ENCODE data around the gene CTU2. TPM values are rescaled to one million over a fixed set of nuclear protein-coding genes. Genes with fewer than 3 reads are reported as not detected.

The CTU2 gene
- total and polyA plus RNA-seq, 8 donors, result 9.7 to 19.8 (median 14.0) TPM

DNA sequence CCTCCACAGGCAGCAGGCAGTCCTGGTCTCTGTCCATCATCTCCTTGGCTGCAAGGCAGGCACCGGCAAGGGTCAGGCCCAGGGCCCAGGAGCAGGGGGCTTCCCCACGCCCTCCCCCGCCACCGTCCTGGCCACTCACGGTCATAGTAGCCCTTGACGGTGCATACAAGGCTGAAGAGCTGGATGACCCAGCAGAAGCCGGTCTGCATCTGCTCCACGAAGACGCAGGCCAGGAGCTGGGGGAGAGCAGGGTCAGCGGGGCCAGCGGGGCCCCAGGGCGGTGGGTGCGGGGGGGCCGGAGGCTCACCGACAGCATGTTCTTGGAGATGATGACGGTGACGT lies 20.1 kb downstream of the CTU2 start:
- DNase-seq (no peak), ATAC-seq (no peak)
- Histone ChIP-seq H3K27ac (no peak overlapping the region), H3K9me3 (no peaks in the 10 kb centered on the region), H3K36me3 (peaks cover 0 to 84% of the 10 kb centered on the region in 2 donors), H3K4me3 (no peak overlapping the region), H3K27me3 (no peaks in the 10 kb centered on the region), H3K4me1 (no peaks in the 10 kb centered on the region)
- TF ChIP-seq, protein P1, sequence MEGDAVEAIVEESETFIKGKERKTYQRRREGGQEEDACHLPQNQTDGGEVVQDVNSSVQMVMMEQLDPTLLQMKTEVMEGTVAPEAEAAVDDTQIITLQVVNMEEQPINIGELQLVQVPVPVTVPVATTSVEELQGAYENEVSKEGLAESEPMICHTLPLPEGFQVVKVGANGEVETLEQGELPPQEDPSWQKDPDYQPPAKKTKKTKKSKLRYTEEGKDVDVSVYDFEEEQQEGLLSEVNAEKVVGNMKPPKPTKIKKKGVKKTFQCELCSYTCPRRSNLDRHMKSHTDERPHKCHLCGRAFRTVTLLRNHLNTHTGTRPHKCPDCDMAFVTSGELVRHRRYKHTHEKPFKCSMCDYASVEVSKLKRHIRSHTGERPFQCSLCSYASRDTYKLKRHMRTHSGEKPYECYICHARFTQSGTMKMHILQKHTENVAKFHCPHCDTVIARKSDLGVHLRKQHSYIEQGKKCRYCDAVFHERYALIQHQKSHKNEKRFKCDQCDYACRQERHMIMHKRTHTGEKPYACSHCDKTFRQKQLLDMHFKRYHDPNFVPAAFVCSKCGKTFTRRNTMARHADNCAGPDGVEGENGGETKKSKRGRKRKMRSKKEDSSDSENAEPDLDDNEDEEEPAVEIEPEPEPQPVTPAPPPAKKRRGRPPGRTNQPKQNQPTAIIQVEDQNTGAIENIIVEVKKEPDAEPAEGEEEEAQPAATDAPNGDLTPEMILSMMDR (IDR thresholded peaks at IDR 0.05), result no peak
- intact Hi-C loops (cut with DNase I), result no loop called here

DNA sequence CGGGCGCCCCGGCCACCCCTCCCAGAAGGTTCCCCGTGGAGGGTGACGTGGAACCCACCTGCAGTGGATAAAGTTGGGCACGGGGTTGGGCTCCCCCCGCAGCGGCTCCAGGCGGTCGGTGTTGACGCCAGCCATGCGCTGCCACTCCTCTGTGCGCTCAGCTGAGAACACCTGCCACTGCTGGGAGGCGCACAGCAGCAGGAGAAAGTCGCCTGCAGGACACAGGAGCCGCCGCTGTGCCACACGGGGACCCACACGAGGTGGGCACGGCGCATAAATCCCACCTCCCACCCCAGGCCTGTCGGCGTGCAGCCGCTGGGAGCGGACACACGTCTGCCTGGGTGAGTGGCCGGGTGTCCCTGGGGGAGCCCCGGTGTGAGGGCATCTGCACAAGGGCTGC lies 20.7 kb downstream of the CTU2 start:
- H3K9me3 ChIP-seq, result no peaks in the 10 kb centered on the region
- H3K4me1 ChIP-seq, result no peaks in the 10 kb centered on the region
- H3K4me3 ChIP-seq, result no peak overlapping the region
- DNase-seq, result no peak
- no peak overlapping the region for H3K27ac ChIP-seq
- intact Hi-C loops (cut with DNase I), result no loop called here
- H3K27me3 ChIP-seq, result no peaks in the 10 kb centered on the region
- TF ChIP-seq, protein P1 (IDR thresholded peaks at IDR 0.05), result no peak
- no peak for ATAC-seq
- H3K36me3 ChIP-seq, result peaks cover 0 to 84% of the 10 kb centered on the region in 2 donors

DNA sequence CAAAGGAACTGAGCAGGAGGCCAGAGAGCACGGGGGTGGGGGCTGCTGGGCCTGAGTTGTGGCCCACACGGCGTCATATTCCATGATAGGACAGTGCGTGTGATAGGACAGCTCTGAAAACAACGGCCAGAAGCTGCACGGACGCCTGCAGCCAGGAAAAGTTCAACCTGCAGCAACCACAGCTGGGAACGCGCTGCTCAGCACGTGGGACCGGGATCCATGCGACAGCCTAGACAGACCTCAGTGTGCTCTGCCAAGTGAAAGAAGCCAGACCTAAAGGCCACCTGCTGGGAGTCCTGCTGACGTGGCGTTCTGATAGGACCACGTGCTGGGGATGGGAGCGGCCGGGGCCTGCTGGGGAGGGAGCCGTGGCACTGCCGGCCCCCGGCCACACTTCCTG lies 21.6 kb downstream of the CTU2 start:
- H3K36me3 ChIP-seq, result peaks cover 0 to 84% of the 10 kb centered on the region in 2 donors
- H3K27me3 ChIP-seq, result no peaks in the 10 kb centered on the region
- intact Hi-C loops (cut with DNase I), result no loop called here
- ATAC-seq (no peak), DNase-seq (no peak)
- H3K9me3 ChIP-seq, result no peaks in the 10 kb centered on the region
- no peak overlapping the region for H3K27ac ChIP-seq
- H3K4me1 ChIP-seq, result no peaks in the 10 kb centered on the region
- TF ChIP-seq, protein P1 (IDR thresholded peaks at IDR 0.05), result no peak
- H3K4me3 ChIP-seq, result no peak overlapping the region

- H3K9me3 ChIP-seq, result no peaks in the 10 kb centered on the region
- H3K27me3 ChIP-seq, result no peaks in the 10 kb centered on the region
- peaks cover 0 to 84% of the 10 kb centered on the region in 2 donors for H3K36me3 ChIP-seq
- no peak overlapping the region for H3K4me3 ChIP-seq
- intact Hi-C loops (cut with DNase I), result no loop called here
- no peak for DNase-seq
- ATAC-seq, result no peak
- TF ChIP-seq, protein P1 (IDR thresholded peaks at IDR 0.05), result no peak
- no peak overlapping the region for H3K27ac ChIP-seq
- H3K4me1 ChIP-seq, result no peaks in the 10 kb centered on the region
Measured at GRCh38 chr16:88730632-88731607, 24.6 kb downstream of the CTU2 start.

DNA sequence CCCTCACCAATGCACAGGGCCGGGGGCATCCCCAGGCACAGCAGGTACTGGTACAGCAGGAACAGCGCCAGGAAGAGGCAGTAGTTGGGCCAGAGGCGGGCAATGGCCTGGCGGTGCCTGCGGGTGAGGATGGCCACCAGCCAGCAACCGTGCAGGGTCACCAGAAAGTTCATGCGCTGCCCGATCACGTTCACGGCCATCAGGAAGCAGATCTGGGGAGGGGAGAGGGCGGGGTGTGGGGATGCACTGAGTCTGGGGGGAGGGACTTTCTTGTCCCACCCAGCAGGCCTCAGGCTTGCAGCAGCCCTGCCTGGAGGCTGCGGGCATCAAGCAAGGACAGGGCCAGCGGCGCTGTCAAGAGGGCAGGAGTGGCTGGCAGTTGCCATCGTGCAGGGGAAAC lies 25.4 kb downstream of the CTU2 start:
- Histone ChIP-seq H3K27me3 (no peaks in the 10 kb centered on the region), H3K9me3 (no peaks in the 10 kb centered on the region), H3K36me3 (peaks cover 0 to 83% of the 10 kb centered on the region in 2 donors), H3K4me1 (no peaks in the 10 kb centered on the region), H3K4me3 (no peak overlapping the region), H3K27ac (no peak overlapping the region)
- no peak for DNase-seq
- ATAC-seq, result peak; percentile 7
- TF ChIP-seq, protein P1 (IDR thresholded peaks at IDR 0.05), result no peak
- intact Hi-C loops (cut with DNase I), result no loop called here
